Activated CD8-positive, alpha-beta memory T cell treated with anti-CD3 and anti-CD28 coated beads, Interleukin-2, amount 50 U/mL, for 4 hours (primary cell): ENCODE results near the gene UBALD1.

ENCODE experiments used
- DNase-seq: peaks from one replicate; pipeline ENCODE4 v3.0.0-alpha.2; 2020

UBALD1 gene

DNA sequence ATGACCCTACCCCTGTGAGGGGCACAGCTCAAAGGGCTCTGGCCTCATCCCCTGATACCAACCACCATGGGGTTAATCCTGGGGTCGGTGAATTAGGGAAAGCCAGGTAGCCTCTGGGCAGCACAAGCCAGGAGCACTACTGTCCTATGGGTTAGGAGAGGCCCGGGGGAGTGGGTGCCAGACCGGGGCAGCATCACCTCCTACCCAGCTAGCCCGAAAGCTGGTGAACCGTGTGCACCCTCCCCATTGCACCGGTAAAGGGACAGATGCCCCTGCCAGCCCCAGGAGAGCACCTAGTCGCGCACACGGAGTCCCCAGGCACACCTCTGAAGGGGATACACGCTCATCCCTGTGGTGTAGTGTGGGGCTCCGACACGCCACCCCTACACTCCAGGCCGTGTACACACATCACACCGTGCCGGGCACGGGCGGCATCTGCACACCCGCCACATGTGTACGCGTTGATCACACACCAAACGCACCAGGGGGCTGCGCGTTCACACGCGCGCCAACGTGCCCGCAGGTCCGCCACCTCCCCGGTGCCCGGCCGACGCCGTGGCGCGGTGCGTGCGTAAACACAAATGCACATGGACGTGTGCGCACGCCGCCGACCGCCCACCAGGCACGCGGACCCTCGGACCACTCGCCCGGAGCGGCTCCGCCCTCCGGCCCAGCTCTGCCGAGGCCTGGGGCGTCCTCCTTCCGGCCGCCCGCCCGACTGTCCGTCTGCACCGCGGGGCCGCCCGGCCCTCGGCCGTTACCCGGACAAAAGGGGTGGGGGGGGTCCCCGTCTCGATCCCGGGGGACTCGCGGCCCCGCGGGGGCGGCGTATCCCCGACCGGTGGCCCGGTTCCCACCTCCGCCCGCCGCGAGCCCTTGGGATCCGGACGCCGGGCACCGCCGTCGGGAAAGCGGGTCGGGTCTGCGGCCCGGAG lies 785 bp downstream of the UBALD1 start:
- DNase-seq, result peak; percentile 38

DNA sequence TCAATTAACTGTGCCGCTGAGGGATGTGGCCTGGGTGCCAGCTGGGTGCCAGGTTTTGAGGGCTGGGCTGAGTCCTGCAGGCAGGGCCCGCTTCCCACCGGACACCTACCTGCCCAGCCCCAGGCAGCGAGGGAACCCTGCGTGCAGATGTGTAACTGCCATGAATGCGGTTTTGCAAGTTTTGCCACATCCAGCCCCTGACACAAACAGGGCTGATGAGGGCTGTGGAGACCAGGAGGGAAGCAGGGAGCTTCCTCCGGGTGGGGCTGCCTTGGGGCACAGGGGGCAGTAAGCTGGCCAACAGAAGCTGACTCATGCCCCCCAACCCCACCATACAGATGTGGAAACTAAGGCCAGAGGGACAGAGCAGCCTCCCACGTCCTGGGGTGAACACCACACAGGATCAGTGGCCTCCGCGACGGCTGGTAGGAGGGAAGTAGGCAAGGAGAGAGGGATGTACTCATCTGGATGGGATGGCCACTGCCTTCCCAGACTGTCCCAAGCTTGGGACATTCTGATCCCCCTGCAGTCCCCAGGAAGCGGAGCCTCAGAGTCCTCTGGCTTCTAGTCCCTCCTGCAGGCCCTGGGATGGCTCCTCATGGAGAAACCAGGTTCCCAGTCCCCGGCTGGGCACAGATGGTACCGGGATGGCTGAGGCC lies 1.6 kb downstream of the UBALD1 start:
- DNase-seq, result no peak

DNA sequence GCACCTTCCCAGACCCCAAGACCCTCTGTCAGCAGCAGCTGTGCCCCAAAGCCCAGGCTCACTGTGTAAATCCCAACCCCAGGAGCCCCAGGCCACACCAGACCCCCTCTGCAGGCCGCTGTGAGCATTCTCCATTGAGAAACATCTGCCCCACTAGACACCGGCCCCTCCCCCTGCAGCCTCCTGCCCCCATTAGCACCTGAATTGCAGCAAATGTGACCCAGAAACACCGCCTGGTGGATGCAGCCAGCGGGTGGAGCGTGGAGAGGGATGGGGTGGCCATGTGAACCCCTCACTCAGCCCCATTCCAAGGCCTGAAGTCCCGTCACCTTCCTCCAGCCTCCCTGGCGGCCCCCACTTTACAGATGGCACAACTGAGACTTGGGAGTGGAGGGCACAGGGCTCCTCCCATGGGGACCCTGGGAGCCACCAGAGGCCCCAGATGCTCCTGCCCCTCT lies 2.2 kb downstream of the UBALD1 start:
- DNase-seq, result no peak

DNA sequence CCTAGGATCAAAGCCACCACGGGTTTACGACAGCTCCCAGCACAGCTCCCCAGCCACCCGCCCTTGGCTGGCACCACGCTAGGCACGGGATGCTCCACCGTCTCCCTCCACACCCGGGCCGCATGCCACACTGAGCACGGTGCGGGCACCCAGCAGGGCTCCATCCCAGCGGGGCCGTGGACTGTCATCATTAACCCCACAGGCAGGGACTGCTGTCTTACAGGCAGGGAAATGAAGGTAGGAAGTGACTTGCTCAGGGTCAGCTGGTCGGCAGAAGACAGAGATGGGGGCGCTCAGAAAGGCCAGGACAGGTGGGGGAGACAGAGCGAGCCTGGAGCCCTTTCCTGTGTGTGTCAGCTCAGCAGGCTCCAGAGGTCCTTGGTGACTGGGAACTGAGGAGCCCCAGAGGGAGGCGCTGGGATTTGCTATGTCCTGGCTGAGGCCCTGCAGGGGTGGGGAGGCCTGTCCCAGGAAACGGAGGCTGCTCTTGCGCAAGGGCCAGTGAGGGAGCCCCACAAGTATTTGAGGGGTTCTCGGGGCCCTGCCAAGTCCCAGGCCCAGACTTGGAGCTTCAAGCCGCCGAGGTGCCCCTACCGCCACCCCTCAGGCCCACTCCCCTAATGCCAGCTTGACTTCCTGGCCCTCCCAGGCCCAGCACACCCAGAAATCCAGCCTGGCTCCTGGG lies 3.2 kb downstream of the UBALD1 start:
- no peak for DNase-seq

DNA sequence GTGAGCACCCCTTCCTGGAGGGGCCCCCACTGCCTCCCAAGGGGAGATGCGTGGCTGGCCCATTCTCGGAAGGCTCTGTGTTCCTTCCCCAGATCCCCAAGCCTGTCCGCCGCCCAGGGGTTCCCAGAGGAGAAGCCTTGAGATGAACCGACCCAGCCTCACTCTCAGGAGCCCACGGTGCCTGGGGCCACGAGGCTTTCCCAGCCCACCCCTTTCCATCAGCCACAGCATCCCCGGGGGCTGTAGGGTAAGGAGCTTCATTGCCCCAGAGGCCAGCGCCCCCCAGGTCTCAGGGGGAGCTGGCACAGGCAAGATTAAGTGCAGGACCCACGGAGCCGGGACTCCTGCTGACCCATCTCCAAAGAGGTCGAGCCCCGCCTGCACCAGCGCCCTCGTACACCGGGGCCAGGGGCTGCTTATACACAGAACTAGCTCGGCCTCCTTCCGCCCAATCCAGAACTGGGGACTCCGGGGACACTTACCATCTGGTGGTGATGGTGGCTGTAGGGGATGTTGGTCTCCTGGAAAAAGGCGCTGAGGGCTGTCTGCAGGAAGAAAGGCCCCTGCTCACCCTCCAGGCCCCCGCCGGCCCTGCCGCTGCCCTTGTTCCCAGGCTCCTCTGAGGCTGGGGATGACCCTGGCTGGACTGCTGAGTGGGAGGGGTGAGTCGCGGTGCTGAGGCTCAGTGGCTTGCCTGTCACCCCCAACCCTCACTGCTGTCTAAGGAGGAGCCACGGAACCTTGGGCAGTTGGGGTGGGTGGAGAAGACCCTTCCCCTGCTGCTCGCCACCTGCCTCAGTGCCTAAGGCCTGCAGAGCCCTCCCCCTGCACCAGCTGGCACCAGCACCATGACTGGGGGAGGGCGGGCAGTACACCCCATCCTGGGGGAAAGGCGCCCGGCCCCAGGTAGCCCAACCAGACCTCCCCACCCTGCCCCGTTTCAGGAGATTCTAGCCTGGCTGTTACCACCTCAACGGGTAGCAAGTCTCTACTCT lies 4.4 kb downstream of the UBALD1 start:
- no peak for DNase-seq

DNA sequence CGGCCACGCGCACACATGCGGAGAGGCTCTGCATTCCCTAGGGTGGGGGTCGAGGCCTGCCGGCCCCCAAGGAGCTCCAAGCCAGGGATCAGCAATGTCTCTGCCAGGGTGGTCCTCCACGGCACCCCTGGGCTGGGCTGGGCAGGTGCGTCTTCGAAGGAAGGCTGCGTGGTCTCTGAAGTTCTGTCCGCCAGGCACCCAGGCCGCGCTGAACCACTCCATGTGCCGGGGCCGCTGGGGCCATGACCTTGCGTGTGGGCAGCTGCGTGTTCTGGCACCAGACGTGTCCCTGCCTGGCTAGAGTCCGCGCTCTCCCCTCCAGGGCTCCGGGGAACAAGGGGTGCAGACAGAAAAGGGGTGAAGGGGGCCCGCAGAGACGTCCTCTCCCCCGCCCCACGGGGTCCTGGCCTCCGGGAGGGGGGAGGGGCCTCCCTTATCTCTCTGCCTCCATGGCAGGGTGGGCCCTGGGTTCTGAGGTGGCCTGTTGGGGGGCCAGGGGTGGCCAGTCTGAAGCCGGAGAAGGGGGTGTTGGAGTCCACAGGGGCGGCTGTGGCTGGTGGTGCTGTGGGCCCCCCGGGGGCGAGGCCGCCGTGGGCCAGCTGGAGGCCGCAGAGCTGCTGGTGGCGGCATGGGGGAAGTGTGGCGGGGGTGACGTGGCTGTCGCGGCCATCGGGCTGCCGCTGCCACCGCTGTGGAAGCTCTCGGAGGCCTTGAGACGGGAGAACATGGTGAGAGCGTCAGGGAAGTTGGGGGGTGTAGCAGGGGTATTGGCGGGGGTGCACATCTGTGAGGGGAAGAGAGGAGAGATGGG lies 5.3 kb downstream of the UBALD1 start:
- no peak for DNase-seq

DNA sequence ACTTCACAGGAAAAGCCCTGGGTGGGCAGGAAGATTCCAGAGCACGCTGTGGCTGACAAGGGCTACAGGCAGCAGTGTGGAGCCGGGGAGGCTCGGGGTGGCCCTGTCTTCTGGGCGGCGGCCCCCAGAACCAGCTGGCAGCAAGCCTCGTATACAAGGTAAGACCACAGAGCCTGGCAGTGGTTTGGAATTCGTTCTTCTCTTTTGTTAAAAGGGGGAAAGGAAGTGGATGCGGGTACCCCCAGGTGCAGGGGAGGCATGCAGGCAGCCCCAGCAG lies 6.0 kb downstream of the UBALD1 start:
- DNase-seq, result no peak

DNA sequence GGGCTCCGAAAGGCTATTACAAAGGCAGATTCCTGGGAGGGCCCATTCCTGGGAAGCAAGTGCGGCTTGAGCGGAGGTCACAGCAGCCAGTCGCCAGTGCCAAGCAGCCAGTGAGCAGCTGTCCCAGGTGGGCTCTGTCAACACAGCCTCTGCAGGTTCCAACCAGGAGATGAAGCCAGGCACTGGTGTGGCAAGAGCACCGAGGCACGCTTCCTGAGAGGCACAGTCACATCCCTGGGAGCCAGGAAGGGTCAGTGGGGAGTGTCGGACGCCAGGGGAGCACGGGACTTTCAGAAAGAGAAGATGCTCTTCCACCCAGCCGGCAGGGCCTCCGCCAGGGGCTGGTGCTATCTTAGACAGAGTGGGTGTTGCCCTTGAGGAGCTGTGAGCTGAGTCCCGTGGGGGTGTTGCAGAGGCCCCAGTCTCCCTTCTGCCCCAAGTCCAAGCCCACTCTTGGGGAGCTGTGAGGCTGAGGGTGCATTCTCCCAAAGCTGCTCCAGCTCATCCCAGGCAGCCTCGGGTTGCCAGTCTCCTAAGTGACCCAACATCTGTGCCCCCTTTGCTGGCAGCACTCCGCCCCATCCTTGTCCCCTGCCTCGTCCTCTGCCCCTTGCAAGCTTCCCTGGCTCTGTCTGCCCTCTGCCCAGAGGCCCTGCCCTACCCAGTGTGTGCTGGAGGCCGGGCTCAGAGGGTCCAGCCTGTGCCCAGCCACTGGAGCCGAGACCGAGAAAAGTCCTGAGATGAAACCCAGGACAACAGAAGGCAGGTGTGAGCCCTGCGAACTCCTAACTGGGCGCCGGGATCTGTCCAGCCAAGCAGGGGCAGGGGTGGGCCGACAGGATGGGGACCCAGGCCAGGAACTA lies 6.6 kb downstream of the UBALD1 start:
- no peak for DNase-seq

DNA sequence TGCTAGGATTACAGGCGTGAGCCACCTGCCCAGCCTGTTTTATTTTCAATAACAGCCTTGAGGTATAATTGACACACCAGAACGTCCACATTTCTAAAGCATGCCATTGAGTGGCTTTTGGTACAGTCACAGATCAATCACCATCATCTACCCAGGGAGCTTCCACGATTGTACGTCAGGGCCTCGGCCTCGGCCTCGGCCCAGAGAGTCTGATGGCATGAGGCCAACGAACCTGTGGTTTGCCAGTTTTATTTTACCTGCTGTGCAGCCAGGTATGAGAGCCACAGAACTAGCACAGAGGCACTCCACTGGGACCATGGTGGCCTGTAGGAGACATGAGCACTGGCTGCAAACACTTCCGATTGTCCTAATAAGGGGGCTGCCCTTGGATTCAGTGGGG lies 8.3 kb downstream of the UBALD1 start:
- no peak for DNase-seq

DNA sequence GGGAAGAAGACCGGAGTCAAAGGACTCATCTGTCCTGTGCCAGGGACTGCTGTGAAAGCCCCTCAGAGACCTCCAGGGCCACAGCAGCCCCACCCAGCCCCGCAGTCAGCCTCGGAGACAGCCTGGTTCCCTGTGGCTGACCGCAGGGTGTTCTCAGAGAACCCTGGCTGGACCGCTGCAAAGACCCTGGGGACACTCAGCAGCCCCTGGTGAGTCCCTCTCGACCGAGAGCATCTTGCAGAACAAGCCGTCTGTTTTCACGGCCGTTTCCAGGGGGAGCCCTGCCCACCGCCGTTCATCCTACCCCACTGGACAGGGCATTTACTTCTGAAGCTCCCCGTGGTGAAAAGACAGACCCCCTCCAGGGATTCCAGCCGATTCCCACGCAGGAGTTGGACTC lies 10.3 kb downstream of the UBALD1 start:
- DNase-seq, result no peak

DNA sequence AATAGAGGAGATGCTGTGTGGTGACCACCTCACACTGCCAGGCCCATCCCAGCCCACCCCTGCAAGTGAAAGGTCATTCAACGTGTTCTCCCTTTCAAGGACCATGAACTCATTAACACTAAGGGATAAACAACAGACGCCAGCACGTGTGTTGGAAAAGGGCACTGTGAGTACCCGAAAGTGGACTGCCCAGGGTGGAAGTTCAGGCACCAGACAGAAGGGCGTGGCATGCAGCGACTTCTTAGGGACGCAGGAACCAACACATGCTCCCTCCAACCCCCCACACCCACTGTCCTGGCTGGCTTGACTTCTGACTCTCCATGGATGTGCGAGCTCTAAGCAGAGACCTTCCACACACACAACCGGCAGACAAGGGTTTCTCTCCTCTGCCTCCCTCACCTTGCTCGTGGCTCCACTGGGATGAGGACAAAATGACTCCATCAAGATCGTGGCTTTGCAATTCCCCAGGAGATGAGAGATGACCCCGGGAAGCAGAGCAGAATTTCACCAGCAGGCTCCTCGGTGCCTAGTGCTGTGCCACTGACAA lies 11.0 kb downstream of the UBALD1 start:
- DNase-seq, result no peak

DNA sequence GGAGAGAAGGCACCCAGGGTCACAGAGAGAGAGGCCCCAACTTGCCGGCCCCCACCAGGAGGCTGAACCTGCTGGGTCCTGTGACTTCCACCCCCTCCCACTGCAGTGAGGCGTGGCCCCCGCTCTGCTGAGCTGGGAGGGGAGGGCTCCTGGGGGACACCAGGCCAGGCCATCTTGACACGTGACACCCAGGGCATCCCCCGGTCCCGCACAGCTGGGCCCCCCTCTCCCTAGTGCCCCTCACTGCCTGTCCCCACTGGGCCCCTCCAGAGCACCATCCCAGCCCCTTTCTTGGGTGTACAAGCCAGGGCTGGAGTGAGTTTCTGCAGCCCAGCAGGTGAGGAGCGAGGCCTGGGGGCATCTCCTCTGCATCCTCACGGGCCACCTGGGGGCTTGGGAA lies 12.4 kb downstream of the UBALD1 start:
- DNase-seq, result no peak

DNA sequence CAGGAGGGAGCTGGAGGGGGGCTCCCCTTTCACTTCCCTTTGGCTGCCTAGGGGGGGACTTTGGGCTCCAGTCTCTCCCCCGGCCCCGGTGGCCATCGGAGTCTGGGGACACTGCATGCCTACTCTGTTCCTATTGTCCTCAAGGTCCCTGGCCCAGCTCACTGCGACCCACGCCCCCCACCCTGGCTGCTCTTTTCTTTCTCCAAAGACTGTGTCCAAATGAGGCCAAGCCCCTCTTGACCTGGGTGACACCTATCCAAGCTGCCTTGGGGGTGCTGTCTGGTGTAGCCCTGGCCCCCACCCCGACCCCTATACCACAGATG lies 12.9 kb downstream of the UBALD1 start:
- DNase-seq, result no peak

DNA sequence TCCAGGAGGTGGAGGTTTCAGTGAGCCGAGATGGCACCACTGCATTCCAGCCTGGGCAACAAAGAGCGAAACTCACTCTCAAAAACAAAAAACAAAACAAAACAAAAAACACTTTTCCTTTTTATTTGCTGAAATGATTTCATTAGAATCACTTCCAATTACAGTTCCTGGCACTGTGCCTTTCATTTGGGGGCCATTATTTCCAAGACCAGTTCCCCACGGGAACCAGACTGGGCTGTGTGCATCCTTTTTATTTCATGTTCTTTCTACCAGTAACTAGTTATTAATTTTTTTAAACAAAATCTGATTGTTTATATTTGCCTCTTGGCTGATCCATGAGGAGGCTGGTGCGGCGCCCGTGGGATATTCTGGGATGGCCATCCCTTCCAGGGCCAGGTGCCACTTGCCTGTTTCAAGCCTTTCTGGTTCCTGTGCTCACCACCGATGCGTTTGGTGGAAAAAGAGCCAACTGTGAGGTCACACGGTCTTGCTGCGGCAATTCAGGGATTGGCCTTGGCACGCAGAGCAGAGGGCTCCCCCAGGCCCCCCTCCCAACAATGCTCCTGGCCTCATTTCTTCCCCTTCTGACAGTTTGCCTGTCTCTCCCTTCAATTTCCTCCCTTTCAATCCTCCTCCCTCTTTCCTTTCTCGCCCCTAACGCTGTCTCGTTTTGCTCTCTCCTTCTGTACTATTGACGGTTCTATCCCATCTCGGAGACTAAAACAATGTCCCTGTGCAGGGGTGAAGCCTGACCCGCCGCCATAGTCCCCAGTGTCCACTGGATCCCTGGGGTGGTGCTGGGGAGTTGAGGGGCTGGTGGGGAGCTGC lies 13.4 kb downstream of the UBALD1 start:
- no peak for DNase-seq

DNA sequence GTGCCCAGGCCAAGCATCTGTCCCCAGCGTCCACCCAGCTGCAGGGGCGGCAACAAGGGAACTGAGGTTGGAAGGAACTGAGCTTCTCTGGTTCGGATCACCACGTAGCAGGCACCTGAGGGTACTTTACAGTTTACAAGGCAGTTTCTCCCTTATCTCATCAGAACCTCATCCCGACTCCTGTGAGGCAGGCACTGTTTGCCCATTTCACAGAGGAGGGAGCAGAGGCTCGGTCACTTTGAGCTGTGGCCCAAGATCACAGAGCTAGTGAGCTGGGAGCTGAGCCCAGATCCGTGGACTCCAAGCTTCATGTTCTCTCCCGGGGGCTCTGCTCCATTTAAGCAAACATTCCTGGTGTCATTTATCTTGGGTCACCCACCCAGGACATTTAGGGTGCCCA lies 15.1 kb downstream of the UBALD1 start:
- no peak for DNase-seq

DNA sequence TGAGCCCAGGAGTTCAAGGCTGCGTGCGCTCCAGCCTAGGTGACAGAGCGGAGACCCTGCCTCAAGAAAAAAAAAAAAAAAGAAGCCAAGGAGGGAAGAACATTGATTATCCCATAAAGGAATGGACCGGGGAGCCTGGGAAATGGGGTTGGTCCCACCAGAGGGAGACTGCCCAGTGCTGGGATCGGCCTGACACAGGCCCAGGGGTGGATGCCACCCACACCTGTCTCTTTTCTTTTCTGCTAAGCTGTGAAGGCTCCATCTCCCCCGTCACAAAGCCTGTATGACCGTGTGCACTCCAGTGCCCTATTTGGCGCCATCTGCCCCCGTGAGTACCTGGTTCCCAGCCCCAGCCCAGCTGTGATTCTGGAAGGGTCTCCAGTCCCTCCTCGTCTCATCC lies 15.7 kb downstream of the UBALD1 start:
- DNase-seq, result no peak

DNA sequence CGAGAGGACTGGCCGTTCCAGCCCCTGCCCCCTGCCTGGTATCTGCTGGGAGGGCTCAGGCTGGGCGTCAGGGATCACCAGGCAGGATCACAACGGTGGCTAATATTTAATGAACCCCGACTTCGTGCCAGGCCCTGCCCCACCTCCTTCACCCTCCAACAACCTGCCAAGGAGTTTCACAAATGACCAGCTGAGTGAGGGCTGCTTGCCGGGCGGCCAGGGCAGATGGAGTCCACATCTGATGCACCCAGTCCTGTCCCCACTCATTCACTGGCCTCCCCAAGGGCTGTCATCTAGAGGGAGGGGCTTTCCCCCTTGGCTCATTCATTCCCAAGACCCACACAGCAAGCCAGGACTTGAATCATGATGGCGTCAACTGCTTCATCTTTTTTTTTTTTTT lies 17.5 kb downstream of the UBALD1 start:
- no peak for DNase-seq

DNA sequence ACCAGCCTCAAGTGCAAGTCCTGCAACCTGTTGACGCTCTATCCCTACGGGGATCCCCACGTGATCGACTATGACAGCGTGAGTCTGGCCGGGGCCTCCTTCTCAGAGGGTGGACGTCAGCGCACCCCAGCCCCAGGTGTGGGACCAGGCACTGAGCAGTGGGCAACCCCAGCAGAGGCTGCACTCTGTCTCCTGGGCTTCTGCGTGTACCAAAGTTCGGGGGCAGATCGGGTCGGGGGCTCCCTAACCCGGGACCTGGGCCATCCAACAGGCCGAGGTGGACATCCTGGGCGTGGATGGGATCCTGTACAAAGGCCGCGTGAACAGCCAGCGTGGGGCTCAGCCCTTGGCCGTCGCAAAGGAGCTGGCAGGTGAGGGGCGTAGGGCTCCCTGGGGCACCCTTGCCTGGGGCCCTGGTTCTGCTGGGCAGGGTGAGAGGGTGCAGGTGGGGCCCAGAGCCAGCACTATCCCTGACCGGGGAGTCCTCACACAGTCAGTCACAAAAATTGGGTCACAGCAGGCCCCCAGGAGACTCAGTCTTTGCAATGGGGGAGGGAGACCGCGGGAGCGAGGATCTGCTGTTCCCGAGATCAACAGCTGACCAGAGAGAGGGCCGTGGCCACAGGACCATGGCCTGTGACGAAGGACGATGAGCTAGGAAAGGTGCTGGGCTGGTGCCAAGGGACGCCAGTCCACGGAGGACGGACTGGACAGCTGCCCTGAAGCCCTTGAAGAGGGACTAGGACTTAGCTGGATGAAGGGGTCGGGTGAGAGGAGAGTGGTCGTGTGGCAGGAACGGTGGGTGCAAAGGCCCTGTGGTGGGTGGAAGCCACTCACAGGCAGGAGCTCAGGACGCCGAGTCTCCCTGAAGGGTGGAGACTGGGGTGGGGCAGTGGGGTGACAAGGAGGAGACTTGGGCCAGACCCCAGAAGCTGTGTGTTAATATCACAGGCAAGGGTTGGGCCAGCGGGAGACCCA lies 20.0 kb downstream of the UBALD1 start:
- no peak for DNase-seq

DNA sequence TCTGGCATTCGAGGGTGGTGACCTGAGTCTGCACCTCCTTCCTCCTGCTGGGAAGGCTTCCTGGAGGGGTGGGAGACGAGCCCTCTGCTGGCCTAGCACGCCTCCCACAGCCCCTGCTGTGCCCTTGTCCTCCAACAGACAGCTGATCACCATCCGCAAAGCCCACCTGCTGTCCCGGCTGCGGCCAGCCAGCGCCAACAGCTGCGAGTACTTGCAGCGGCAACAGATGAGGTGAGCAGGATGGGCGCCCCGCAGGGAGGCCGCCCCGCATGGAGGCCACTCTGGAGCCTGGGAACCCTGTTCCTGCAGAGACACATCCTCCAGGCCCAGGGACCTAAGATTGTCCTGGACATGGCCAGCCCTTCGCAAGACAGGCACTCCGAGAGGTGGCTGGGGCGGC lies 21.6 kb downstream of the UBALD1 start:
- DNase-seq, result no peak
